ENCODE results near the gene PITPNM3.

PITPNM3 gene

DNA sequence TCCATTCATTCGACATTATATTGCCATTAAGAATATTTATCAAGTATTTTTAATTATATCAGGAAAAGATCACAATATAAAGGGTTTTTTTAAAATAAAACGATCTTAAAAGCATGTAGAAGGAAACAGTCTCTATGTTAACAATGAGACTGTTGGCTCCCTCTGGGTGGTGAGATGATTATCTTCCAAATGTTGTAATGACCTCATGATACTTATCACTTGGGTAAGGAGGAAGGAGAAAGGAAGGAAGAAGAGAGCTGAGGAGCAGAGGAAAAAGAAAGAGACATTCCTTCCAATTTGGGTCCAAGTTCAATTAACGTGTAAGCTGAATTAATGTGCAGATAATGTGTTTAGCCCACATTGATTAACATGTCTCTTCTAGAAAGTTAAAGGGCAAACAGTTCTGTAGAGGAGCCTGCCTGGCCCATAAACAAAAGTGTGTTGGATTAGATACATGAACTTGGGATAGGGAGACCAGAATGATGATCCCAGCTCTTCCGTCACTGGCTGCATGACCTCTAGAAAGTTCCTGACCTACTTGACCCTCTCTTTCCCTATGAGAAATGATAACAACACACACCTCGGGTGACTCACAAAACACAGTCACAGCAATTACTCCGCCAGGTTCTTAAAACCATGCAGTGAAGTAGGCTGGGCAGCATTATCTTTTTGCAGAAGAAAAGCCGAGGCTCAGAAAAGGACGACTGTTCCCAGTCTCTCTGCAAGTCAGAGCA is 80.1 kb downstream of the PITPNM3 start:
- DNase-seq, result no peak

- no peak for DNase-seq
Measured at GRCh38 chr17:6475411-6475810, 80.9 kb downstream of the PITPNM3 start.

DNA sequence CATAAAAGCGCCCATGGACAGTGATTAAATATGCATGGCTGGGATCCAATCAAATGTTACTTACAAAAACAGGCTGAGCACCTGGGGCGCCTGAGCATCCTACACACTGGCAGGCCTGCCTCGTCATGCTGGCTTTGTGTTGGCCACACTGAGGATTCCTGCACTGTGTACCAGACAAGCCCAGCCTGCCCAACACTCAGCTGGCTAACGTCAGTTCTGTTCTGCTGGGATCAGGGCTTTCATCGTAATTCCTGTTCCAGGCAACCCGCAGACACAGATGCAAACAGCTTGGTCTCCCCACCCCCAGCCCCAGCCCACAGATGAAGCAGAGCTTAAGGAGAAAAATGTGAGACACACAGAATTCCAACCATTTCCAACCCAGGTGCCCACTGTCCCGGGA is 81.4 kb downstream of the PITPNM3 start:
- DNase-seq, result no peak

GRCh38 chr17:6474376-6474775 is 82.0 kb downstream of the PITPNM3 start:
- no peak for DNase-seq

- DNase-seq, result no peak
Measured at GRCh38 chr17:6473128-6473767, 83.1 kb downstream of the PITPNM3 start.

GRCh38 chr17:6472517-6472916 is 83.8 kb downstream of the PITPNM3 start:
- DNase-seq, result no peak

DNA sequence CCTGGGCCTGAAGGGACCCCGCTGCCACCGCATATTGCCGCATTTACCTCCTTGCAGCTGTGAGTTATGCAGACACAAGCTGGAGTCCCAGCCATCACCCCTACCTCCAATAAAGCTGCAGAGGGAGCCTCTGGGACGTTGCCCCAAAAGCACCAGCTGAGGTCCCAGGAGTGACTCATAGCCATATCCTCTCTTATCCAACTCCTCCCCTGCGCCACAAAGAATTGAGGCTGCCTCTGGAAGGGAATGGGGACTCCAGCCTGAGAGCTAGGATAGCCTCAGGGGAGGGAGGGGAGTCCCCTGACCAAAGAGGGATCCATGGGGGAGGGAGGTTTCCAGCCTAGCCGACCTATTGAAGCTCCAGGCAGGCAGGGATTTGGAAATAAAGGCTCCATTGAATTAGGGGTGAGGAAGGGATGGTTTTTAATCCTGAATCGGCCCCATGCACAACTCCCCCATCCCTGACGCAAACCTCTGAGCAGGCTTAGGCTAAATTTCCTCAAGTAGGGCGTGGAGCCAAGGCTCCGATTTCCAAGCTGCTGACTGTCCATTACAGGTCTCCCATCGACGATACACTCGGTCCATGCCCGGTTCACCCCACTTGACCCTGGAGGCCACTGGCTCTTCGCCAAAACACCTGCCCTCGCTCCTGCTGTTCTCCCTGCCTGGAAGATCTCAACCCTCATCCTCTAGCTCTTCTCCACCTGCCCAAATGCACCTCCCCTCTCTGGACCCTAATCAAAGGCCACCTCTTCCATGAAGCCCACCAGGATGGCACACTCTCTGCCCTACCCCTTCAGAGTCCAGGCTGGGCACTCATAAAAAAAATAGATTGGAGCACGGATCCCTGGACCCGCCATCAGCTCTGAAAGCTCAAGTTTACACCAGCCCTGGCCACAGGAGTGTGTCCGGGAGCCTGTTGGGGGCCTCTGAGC is 84.6 kb downstream of the PITPNM3 start:
- DNase-seq, result no peak

DNA sequence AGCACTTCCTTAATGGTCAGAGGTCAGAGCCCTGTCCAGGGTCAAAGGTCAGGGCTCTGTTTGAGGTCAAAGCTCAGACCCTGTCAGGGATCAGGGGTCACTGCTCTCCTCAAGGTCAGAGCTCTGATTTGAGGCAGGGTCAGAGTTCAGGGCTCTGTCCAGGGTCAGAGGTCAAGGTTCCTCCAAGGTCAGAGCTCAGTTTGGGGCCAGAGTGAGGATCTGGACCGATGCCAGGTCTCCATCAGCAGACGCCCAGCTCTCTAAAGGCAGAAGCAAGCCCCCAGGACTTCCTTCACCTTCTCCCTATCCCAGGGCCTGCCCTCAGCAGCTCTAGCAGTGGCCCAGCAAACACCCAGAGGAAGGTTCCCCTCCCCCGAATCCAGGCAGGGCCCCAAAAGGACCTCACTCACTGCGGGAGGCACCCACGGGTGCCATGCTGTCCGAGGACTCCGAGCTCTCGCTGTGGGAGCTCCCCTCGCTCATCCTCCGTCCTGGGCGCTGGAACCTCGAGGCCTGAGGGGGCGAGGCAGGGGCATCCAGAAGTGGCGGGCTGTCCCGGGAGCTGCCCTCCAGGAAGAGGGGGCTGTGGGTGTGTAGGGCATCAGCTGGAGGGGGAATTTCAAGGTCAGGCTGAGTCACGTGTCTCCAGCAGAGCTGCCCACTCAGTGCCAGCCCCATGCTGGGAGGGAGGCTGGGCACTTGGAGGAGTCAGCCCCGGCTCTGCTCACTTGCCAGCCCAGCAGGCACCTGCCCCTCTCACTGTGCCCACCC is 85.4 kb downstream of the PITPNM3 start:
- DNase-seq, result no peak

DNA sequence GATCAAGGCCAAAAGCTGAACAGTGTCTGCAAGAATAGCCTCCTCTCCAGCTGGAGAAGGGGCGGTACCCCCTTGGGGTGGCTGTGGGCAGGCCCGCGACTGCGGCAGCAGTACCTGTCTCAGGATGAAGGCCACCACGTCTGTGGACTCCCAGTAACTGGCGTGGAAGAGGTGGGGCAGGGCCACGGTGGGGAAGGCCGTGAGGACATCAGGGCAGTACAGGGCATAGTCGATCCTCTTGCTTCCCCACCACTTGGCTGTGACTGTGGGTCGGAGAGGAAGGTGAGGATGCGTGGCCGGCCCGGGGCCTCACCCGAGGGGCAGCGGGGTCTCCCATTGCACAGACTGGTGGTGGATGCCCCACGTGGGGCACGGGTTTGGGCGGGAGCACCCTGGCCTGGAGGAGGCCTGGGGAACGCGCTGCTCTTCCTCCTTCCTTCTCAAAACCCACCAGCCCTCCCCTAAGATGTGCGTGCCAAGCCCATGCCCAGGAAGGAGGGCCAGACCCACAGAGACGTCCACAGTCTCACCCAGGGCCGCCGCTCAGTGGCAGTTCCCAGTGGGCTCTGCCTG is 86.1 kb downstream of the PITPNM3 start:
- no peak for DNase-seq

- no peak for DNase-seq
Measured at GRCh38 chr17:6468051-6468790, 88.1 kb downstream of the PITPNM3 start.

GRCh38 chr17:6467567-6467966 is 88.8 kb downstream of the PITPNM3 start:
- DNase-seq, result no peak

DNA sequence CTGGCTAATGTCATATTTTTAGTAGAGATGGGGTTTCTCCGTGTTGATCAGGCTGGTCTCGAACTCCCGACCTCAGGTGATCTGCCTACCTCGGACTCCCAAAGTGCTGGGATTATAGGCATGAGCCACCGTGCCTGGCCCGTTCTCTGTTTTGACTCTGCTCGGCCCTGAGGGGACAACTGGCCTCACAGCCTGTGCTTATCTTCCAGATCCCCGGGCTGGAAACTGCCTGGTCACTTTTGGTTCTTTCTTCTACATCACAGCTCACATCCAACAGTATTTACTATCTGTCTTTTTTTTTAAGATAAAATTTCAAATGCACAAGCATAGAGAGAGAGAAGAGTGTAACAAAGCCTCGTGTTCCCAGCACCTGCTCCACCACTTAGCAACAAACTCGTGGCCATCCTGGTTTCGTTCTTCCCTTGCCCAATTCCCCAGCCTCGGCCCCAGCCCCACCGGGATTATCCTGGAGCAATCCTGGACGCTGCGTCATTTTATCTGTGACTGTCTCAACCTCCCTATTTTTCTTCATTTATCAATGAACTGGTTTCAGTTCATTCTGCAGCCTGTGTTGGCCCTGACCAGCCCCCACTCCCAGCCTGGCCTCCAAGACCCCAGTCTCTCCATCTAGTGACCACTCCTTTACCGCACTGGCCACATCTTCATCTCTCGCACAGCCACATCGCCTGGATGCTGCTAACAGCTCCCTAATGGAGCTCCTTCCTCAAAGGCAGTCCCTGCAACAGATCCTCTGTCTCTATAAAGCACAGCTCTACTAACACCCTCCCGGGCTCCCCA is 91.0 kb downstream of the PITPNM3 start:
- DNase-seq, result no peak

- no peak for DNase-seq
Measured at GRCh38 chr17:6464446-6465041, 91.8 kb downstream of the PITPNM3 start.

DNA sequence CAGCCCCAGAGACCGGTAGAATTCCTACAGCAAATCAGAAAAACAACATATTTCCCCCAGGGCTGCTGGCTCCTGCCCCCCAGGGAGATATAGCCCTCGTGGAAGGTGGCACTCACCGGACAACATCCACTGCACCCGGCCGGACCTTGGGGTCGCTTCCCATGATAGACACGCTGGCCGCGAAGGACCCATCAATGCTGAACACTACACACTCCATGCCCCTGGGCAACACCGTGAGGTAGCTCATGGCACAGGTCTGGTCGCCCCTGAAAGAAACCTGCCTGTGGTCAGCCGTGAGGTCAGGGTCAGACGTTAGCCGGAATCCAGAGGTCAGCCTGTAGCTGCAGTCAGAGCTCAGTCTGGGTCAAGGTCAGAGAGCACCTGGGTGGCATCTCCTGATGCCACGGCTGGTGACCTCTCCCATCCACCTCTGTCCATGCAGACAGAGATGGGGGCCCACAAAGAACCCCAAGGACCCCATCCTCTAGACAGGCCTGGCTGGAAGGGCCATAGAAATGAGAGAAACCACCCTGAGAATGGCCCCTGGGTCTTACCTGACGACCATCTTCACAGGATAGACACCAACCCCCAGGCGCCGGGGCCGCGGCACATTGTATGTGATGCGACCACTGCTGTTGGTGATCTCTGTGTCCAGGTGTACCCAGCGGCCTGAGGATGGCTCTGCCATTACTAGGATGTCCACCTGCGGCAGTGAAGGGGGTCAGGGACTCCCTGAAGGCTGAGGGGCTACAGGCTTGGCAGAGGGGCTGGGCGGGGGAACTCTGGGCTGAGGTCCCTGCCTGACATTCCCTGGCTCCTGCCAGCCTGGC is 92.5 kb downstream of the PITPNM3 start:
- no peak for DNase-seq

- DNase-seq, result no peak
Measured at GRCh38 chr17:6462692-6463091, 93.7 kb downstream of the PITPNM3 start.

GRCh38 chr17:6461792-6462524 is 94.4 kb downstream of the PITPNM3 start:
- no peak for DNase-seq

DNA sequence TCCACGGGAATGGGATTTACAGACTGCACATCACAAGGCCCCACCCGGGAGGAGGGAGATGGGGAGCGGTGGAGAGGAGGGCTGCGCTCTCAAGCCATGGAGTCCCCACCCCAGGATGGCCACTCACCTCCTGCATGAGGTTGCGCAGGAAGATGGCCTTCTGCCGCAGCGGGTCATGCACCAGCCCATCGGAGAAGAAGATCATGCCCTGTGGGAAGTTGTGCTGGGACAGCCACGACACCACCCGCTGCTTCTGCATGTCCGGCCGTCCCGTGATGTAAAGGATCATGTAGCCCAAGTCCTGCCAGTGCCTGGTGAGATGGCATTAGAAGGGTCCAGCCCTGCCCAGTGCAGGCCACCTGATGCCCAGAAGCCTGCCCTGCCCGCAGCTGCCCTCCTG is 95.1 kb downstream of the PITPNM3 start:
- no peak for DNase-seq

DNA sequence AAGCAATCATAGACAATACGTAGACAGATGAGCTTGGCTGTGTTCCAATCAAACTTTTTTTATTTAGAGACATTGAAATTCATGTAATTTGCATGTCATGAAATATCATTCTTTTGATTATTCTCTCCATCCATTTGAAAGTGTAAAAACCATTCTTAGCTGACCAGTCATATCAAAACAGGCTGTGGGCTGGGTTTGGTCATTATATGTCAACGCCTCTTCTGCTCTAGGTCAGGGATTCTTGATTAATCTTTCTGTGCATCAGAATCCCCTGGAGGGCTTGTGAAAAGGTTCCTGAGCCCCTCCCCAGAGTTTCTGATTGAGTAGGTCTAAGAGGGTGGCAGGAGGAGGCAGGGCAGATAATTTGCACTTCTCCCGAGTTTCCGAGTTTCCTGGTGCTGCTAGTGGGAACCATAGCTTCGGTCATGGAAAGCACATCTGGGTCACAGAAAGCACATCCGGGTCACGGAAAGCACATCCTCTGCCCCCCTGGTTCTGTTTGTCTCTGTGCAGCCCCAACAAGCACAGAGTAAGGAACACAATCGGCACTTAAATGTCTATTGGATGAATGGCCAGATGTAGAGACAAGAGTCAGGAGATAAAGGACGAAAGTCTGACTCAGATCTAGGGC is 95.7 kb downstream of the PITPNM3 start:
- no peak for DNase-seq
